HG03460 (cell line): ENCODE measurements around the gene MEIS2.

Experiments
- ATAC-seq: cut with Tn5 transposase; IDR thresholded peaks from one replicate; pipeline ENCODE4 v1.9.1; 2021; ENCODE audit not compliant: unreplicated experiment

MEIS2 gene

GRCh38 chr15:37041836-37042235 lies 58.5 kb downstream of the MEIS2 start:
- no peak for ATAC-seq

- ATAC-seq, result no peak
These were observed 59.3 kb downstream of the MEIS2 start for GRCh38 chr15:37041042-37041441.

- ATAC-seq, result no peak
These were observed 60.1 kb downstream of the MEIS2 start for GRCh38 chr15:37040072-37040742.

- no peak for ATAC-seq
These were observed 61.6 kb downstream of the MEIS2 start for GRCh38 chr15:37038716-37039106.

- ATAC-seq, result no peak
These were observed 62.3 kb downstream of the MEIS2 start for GRCh38 chr15:37037850-37038715.

- ATAC-seq, result no peak
These were observed 63.2 kb downstream of the MEIS2 start for GRCh38 chr15:37037071-37037655.

- no peak for ATAC-seq
These were observed 65.3 kb downstream of the MEIS2 start for GRCh38 chr15:37034835-37035748.

- no peak for ATAC-seq
These were observed 66.0 kb downstream of the MEIS2 start for GRCh38 chr15:37034392-37034791.

GRCh38 chr15:37032091-37032775 lies 68.1 kb downstream of the MEIS2 start:
- ATAC-seq, result no peak

- no peak for ATAC-seq
These were observed 69.2 kb downstream of the MEIS2 start for GRCh38 chr15:37031198-37031597.

GRCh38 chr15:37028625-37029296 lies 71.6 kb downstream of the MEIS2 start:
- ATAC-seq, result no peak

- no peak for ATAC-seq
These were observed 79.5 kb downstream of the MEIS2 start for GRCh38 chr15:37020852-37021251.

- no peak for ATAC-seq
These were observed 80.6 kb downstream of the MEIS2 start for GRCh38 chr15:37019479-37020433.

GRCh38 chr15:37017031-37017625 lies 83.2 kb downstream of the MEIS2 start:
- ATAC-seq, result no peak

GRCh38 chr15:37016231-37016630 lies 84.1 kb downstream of the MEIS2 start:
- ATAC-seq, result no peak

GRCh38 chr15:37015451-37015850 lies 84.9 kb downstream of the MEIS2 start:
- no peak for ATAC-seq

GRCh38 chr15:37015035-37015434 lies 85.3 kb downstream of the MEIS2 start:
- ATAC-seq, result no peak

GRCh38 chr15:37014566-37014965 lies 85.8 kb downstream of the MEIS2 start:
- no peak for ATAC-seq
